Ammon's horn (tissue), 1 donor: Measurements from ENCODE around the gene UNC5C.

Source experiments
- DNase-seq: peaks from one replicate; pipeline ENCODE4 v3.0.0-alpha.2; 2016; ENCODE audit warnings: low spot score

The UNC5C gene

DNA sequence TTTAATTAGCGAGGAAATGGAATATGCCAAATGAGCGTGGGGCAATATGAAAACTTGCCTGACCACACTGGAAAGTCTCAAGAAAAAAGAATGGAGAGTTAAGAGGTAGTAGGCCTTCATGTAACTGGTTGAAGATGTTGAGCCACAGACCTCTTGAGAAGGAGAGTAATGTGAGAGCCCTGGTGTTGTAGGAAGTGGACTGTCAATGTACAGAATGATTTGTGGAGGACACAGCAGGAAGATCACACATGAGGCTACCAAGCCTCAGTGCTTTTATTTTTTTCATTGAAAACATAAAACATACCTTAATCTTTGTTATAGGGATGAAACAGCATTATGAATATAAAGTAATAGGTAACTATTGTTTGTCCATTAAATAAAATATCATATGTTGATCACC, 331.6 kb downstream of the UNC5C start:
- DNase-seq = no peak

DNA sequence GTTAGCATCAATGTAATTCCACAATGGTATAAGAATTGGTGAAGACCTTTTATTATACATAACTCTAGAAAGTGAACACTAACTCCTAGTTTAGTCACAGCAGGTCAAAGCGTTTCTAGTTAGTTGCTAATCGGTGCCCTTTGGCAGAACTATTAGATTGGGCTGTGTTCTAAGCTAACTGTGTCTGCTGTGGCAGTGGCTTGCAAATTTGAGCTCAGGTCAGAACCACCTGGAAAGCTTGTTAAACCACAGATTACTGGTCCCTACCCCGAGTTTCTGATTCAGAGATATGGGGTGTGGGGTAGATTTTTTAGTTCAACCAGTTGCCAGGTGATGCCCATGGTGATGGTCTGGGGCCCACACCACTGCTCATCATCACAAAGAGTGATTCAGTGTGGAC, 332.1 kb downstream of the UNC5C start:
- DNase-seq = no peak

DNA sequence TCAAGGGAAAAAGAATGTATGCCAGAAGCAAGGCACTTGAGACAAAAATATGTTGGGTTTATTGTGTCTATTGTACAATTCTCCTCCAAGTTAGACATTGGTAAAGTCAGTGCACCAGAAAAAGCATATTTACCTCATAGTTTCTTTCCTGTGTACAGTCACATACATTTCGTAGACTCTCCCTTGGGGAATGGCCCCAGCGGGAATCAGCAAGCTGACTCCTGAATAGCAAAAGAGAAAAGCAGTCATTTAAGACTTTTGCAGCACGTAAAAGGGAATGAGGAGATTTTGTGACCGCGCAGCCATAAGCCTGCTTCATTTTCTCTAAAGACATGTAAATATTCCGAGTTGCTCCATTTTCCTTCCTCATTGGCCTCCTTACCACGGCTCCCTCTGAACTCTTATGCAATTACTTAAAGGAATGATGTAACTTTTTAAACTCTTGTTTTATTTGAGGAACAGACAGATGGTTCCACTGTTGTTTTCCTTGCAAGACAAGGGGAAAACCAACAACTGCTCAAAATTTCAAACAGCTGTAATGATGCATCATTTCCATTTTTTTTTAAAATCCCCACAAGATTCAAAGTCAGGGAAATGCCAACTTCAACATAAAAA, 332.7 kb downstream of the UNC5C start:
- no peak for DNase-seq

GRCh38 chr4:95215043-95215442, 333.7 kb downstream of the UNC5C start:
- no peak for DNase-seq

GRCh38 chr4:95214408-95214807, 334.4 kb downstream of the UNC5C start:
- DNase-seq = no peak

GRCh38 chr4:95213366-95213765, 335.4 kb downstream of the UNC5C start:
- peak; percentile 66 for DNase-seq

- no peak for DNase-seq
These were observed 336.1 kb downstream of the UNC5C start for GRCh38 chr4:95212692-95213091.

DNA sequence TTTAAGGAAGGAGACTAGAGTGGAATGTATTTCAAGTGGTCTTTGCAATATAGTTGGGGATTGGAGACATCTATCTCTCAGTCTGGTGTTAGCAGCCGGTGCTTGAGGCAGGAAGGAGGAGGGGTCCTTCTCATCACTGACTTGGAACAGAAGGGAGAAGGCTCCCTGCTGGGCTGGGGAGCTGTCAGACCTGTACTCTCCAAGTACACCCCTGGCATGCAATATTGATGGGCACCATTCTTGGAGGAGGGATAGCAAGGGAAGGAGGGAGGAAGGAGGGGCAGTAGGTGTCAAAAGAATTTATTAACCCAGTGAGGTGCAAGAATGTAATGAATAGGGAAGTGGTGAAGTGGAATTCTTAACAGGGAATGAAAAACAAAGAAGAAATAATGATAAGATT, 338.8 kb downstream of the UNC5C start:
- DNase-seq = no peak

DNA sequence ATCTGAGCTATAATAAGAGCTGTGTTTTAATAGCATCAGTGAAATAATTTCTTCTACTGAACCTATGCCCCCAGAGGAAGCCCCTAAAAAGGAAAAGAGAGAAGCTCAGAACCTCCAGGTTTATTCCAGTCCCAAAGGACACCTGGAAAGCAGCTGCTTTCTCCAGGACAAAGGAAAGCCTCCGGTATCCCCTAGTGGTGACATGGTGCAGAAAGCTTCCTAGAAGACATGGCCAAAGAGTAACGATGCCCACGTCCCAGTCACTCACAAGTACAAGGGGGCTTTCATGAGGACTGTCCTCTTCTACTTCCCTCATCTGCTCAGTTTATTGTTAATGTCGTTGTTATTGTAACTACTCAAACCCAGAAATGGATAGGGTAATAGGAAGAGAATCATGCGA, 343.9 kb downstream of the UNC5C start:
- peak; percentile 50 for DNase-seq

DNA sequence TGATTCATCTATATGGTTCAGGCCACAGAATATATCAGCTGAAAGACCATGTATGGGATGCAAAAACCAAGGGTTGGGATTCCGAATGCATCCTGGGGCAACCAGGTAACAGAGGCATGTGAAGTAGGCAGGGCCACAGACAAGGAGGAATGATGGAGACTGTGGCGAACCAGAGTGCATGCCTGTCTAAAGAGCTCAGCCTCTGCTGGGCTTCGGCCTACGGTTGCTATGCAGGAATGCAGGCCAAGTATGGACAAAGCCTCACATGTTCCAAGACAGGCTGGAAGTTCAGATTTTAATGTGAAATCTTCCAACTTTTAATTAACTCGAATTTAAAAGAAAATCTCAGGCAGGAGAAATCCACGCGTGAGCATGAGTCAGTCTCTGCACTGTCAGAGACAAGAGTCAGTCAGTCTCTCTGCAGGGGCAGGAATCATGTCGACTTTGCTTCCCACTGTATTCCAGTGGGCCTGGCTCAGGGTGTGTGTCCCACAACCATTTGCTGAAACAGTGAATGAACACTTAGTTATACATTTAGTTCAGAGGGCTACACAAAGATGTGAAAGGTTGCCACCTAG, 344.4 kb downstream of the UNC5C start:
- DNase-seq = no peak

DNA sequence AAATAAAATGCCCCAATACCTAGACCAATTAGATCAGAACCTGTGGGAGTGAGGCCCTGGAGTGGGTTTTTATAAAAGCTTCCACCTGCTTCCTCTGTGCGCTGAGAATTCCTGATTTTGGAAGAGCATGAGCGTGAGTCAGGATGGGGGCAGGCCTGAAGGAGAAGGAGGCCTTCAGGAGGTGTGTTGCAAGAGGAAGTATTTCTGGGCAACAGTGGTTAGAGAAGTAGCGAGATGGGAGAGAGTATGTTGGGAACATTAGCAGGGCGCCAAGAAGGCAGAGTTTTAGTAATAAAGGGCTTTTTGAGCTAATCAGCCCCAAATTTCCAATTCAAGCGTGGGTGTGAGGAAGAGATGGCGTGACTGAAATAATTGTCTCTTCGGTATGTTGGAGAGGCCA, 349.8 kb downstream of the UNC5C start:
- no peak for DNase-seq

GRCh38 chr4:95197353-95197752, 351.4 kb downstream of the UNC5C start:
- DNase-seq = no peak

DNA sequence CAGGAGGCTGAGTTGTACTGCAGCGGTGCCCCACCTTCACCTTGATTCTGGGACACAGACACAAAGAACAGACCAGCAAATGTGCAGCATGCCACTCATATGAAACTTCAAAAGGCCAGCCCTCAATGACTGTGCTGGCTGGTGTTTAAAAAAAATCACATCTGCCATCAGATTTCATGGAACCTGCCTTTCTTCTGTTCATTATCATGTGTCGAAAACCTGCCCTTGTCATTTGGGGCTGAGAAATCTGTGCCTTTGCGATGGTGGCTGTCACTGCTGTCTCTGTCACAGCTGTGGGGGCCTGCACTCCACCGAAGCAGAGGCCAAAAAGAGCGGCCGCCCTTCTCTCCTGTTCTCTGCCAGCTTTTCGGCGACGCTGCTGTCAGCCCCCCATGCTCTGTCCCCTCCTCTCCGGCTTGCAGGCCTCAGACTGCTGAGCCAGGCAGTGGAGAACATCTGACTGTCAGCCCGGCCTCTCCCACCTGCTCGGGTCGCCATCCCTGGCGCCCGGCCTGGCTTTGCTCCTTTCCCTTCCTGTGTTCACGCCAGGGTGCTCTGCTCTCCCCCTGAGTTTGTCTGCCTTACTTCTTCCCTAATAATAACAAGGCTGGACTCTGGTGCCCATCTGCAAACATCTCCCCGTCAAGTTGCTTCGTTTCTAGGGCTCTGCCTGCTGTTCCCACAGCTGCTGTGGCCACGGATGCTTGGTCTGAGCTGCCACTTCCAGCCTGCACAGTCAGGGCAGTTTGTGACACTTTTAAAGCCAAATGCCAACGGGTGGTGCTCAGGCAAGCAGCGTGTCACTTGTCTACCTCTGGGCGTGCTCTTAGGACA, 355.2 kb downstream of the UNC5C start:
- peak; percentile 53 for DNase-seq

GRCh38 chr4:95191537-95191936, 357.2 kb downstream of the UNC5C start:
- no peak for DNase-seq

DNA sequence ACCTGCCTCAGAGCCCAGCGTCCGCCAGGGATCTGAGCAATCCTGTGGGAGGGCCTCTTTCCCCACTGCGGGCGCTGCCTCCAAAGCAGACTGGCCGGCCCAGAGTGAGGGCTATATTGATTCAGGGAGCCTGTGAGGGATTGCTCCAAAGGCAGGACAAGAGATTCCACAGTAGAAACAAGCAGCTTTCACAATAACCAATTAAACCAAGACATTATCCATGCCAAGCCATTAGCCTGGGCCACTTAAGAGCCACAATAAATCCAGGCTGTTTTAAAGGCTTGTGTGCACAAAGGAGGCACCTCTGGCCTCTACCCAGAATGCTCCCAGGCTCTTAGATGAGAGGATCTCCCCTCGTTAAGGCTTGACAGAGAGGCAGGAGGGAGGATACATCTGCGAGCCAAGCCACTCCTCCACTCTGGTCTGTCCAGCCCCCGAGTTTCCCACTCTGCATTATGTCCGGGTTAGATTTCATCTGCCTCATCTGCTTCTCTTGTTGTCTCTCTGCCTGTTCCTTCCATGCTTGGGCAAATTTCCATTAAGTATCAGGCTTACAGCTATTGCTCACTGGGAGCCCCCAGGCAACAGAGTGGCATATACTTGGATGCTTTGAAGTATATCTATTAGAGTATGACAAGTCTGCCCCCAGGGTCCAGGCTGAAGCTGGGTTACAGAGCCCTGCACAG, 357.9 kb downstream of the UNC5C start:
- DNase-seq = peak; percentile 68

- no peak for DNase-seq
These were observed 359.9 kb downstream of the UNC5C start for GRCh38 chr4:95188701-95189370.

DNA sequence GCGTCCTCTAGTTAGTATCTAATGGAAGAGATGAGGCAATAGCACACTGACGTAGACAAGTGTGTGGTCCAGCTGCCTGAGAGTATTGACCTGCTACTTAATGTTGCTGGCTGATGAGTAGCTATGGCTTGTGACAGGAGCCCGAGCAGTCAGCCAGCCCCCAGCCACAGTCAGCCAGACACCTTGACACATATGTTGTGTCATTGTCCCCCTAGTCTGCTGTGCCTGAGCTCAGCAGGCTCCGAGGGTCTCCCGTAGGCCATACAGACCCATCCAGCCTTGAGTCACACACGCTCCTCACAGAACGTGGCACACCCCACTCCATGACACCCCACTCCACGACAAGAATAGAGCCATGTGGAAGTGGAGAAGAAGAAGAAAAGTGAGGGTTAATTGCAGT, 362.1 kb downstream of the UNC5C start:
- DNase-seq = no peak

- no peak for DNase-seq
These were observed 364.9 kb downstream of the UNC5C start for GRCh38 chr4:95183656-95184408.

GRCh38 chr4:95181996-95182306, 366.8 kb downstream of the UNC5C start:
- no peak for DNase-seq

- DNase-seq = peak; percentile 49
These were observed 367.4 kb downstream of the UNC5C start for GRCh38 chr4:95181243-95181995.
